ENCODE data around the gene MLH1. TPM values are rescaled to one million over a fixed set of nuclear protein-coding genes. Genes with fewer than 3 reads are reported as not detected.

The MLH1 gene
- total and polyA plus RNA-seq, 2 of the 8 experiments (the other 6 are each of a cell fraction or from before 2014, with no cell fraction given): 36.4 to 47.3 TPM

DNA sequence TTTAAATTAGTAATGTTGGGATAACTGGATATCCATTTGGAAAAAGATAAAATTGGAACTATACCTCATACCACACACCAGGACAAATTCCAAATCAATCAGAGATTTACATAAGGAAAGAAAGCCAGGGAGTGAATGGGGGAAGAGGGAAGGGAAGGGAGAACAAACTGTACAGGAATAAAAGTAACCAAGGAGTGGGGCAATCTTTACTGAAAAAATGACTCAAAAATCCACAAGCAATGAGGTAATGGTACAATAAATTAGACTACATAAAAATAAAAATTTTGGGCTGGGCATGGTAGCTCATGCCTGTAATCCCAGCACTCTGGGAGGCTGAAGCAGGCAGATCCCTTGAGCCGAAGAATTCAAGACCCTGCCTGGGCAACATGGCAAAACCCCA lies 82.6 kb downstream of the MLH1 start (continued):
- TF ChIP-seq, protein P1, sequence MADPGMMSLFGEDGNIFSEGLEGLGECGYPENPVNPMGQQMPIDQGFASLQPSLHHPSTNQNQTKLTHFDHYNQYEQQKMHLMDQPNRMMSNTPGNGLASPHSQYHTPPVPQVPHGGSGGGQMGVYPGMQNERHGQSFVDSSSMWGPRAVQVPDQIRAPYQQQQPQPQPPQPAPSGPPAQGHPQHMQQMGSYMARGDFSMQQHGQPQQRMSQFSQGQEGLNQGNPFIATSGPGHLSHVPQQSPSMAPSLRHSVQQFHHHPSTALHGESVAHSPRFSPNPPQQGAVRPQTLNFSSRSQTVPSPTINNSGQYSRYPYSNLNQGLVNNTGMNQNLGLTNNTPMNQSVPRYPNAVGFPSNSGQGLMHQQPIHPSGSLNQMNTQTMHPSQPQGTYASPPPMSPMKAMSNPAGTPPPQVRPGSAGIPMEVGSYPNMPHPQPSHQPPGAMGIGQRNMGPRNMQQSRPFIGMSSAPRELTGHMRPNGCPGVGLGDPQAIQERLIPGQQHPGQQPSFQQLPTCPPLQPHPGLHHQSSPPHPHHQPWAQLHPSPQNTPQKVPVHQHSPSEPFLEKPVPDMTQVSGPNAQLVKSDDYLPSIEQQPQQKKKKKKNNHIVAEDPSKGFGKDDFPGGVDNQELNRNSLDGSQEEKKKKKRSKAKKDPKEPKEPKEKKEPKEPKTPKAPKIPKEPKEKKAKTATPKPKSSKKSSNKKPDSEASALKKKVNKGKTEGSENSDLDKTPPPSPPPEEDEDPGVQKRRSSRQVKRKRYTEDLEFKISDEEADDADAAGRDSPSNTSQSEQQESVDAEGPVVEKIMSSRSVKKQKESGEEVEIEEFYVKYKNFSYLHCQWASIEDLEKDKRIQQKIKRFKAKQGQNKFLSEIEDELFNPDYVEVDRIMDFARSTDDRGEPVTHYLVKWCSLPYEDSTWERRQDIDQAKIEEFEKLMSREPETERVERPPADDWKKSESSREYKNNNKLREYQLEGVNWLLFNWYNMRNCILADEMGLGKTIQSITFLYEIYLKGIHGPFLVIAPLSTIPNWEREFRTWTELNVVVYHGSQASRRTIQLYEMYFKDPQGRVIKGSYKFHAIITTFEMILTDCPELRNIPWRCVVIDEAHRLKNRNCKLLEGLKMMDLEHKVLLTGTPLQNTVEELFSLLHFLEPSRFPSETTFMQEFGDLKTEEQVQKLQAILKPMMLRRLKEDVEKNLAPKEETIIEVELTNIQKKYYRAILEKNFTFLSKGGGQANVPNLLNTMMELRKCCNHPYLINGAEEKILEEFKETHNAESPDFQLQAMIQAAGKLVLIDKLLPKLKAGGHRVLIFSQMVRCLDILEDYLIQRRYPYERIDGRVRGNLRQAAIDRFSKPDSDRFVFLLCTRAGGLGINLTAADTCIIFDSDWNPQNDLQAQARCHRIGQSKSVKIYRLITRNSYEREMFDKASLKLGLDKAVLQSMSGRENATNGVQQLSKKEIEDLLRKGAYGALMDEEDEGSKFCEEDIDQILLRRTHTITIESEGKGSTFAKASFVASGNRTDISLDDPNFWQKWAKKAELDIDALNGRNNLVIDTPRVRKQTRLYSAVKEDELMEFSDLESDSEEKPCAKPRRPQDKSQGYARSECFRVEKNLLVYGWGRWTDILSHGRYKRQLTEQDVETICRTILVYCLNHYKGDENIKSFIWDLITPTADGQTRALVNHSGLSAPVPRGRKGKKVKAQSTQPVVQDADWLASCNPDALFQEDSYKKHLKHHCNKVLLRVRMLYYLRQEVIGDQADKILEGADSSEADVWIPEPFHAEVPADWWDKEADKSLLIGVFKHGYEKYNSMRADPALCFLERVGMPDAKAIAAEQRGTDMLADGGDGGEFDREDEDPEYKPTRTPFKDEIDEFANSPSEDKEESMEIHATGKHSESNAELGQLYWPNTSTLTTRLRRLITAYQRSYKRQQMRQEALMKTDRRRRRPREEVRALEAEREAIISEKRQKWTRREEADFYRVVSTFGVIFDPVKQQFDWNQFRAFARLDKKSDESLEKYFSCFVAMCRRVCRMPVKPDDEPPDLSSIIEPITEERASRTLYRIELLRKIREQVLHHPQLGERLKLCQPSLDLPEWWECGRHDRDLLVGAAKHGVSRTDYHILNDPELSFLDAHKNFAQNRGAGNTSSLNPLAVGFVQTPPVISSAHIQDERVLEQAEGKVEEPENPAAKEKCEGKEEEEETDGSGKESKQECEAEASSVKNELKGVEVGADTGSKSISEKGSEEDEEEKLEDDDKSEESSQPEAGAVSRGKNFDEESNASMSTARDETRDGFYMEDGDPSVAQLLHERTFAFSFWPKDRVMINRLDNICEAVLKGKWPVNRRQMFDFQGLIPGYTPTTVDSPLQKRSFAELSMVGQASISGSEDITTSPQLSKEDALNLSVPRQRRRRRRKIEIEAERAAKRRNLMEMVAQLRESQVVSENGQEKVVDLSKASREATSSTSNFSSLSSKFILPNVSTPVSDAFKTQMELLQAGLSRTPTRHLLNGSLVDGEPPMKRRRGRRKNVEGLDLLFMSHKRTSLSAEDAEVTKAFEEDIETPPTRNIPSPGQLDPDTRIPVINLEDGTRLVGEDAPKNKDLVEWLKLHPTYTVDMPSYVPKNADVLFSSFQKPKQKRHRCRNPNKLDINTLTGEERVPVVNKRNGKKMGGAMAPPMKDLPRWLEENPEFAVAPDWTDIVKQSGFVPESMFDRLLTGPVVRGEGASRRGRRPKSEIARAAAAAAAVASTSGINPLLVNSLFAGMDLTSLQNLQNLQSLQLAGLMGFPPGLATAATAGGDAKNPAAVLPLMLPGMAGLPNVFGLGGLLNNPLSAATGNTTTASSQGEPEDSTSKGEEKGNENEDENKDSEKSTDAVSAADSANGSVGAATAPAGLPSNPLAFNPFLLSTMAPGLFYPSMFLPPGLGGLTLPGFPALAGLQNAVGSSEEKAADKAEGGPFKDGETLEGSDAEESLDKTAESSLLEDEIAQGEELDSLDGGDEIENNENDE (IDR thresholded peaks at IDR 0.05; ENCODE audit: insufficient replicate concordance, low read length): no peak
- TF ChIP-seq MAFK (IDR thresholded peaks at IDR 0.05; ENCODE audit: low read depth, low read length): no peak
- TF ChIP-seq, protein P2, sequence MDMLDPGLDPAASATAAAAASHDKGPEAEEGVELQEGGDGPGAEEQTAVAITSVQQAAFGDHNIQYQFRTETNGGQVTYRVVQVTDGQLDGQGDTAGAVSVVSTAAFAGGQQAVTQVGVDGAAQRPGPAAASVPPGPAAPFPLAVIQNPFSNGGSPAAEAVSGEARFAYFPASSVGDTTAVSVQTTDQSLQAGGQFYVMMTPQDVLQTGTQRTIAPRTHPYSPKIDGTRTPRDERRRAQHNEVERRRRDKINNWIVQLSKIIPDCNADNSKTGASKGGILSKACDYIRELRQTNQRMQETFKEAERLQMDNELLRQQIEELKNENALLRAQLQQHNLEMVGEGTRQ (IDR thresholded peaks at IDR 0.05; ENCODE audit: low read length): no peak

Data from H1 (cell line).